HCT116 (cell line): ENCODE measurements around the gene SLC22A23.

Source experiments
- CTCF ChIP-seq, 3 experiments: fragments of 200-600 bp in 1 of 3; sonication (generic) in 1 of 3; IDR thresholded peaks in 2 of 3; conservative IDR thresholded peaks in 1 of 3; 2 replicates each; pipeline ENCODE4 v1.5.1; 2012 to 2017; ENCODE audit warnings: low read depth in 2 of 3, low read length in 2 of 3, antibody characterized with exemption in 1 of 3, borderline replicate concordance in 1 of 3, control low read depth in 1 of 3, mild to moderate bottlenecking in 1 of 3, mixed read lengths in 1 of 3, mixed run types in 1 of 3, moderate library complexity in 1 of 3; ENCODE audit not compliant: insufficient read depth in 1 of 3
- EZH2phosphoT487 ChIP-seq: fragments of 200-600 bp; IDR thresholded peaks from 2 replicates; pipeline ENCODE4 v1.6.1; 2018; ENCODE audit warnings: antibody characterized with exemption, borderline replicate concordance
- JUND ChIP-seq: IDR thresholded peaks from 2 replicates; pipeline ENCODE4 v1.6.1; 2012
- POLR2A ChIP-seq: IDR thresholded peaks from 2 replicates; pipeline ENCODE4 v1.7.0; 2011; ENCODE audit warnings: borderline replicate concordance; ENCODE audit not compliant: insufficient read depth, insufficient read length; ENCODE audit errors: extremely low read depth
- POLR2AphosphoS5 ChIP-seq: IDR thresholded peaks from 2 replicates; pipeline ENCODE4 v1.6.1; 2011; ENCODE audit warnings: mild to moderate bottlenecking, low read depth, low read length, moderate library complexity
- RAD21 ChIP-seq: IDR thresholded peaks from 2 replicates; pipeline ENCODE4 v1.6.1; 2012; ENCODE audit warnings: low read depth, mild to moderate bottlenecking
- REST ChIP-seq: IDR thresholded peaks from 2 replicates; pipeline ENCODE4 v1.6.1; 2012; ENCODE audit warnings: low read depth
- SP1 ChIP-seq: IDR thresholded peaks from 2 replicates; pipeline ENCODE4 v1.6.1; 2012; ENCODE audit warnings: low read depth
- SRF ChIP-seq: IDR thresholded peaks from 2 replicates; pipeline ENCODE4 v1.6.1; 2012; ENCODE audit warnings: low read depth
- TCF7L2 ChIP-seq: IDR thresholded peaks from 2 replicates; pipeline ENCODE4 v1.7.0; 2011; ENCODE audit warnings: borderline replicate concordance, inconsistent platforms; ENCODE audit not compliant: insufficient read depth, insufficient read length; ENCODE audit errors: extremely low read depth
- ZFX ChIP-seq: fragments of 450-650 bp; IDR thresholded peaks from 2 replicates; pipeline ENCODE4 v1.6.1; 2017
- ZNF274 ChIP-seq: fragments of 200-500 bp; sonication (Bioruptor generic); IDR thresholded peaks from 2 replicates; pipeline ENCODE4 v1.6.1; 2014; ENCODE audit warnings: mild to moderate bottlenecking, low read depth, low read length, inconsistent platforms

- TF ChIP-seq ZNF274: no peak
- TF ChIP-seq RAD21: no peak
- no peak for TF ChIP-seq CTCF (IDR thresholded peaks at IDR 0.05 in 2 of 3, conservative IDR thresholded peaks at IDR 0.05 in 1 of 3; ENCODE audit: borderline replicate concordance in 1 of 3, insufficient read depth in 1 of 3, low read depth in 2 of 3, low read length in 2 of 3)
- TF ChIP-seq POLR2AphosphoS5: no peak
- TF ChIP-seq POLR2A: no peak
- TF ChIP-seq ZFX: no peak
- no peak for TF ChIP-seq TCF7L2
- no peak for TF ChIP-seq SP1
- TF ChIP-seq REST: no peak
- no peak for TF ChIP-seq JUND
- no peak for TF ChIP-seq EZH2phosphoT487
- no peak for TF ChIP-seq SRF
These were observed 39.5 kb upstream of the SLC22A23 start for GRCh38 chr6:3496395-3496794.
